Prostate gland (tissue), 2 donors: ENCODE data around the gene GRAMD1C. TPM values are rescaled to one million over a fixed set of nuclear protein-coding genes. Genes with fewer than 3 reads are reported as not detected.
A peak's percentile ranks its signal among the peaks of the same experiment; 100 is the strongest.

Source experiments
- DNase-seq: peaks from one replicate; pipeline ENCODE4 v3.0.0-alpha.2; 2019; ENCODE audit warnings: low spot score
- H3K27ac ChIP-seq, 2 donors: fragments of 200-600 bp; sonication (generic); 2 replicates each; pipeline ENCODE4 v1.5.1; 2017 to 2019
- H3K27me3 ChIP-seq: fragments of 200-600 bp; sonication (generic); replicated peaks from 2 replicates; pipeline ENCODE4 v1.5.1; 2019; ENCODE audit not compliant: insufficient read depth
- H3K36me3 ChIP-seq, 2 donors: fragments of 200-600 bp; sonication (generic); 1 replicate in 1 of 2; 2 replicates in 1 of 2; pipeline versions ENCODE4 v1.5.1 to v1.8.1; 2017 to 2019
- H3K4me1 ChIP-seq: fragments of 200-600 bp; sonication (generic); replicated peaks from 2 replicates; pipeline ENCODE4 v1.5.1; 2019
- H3K4me3 ChIP-seq, 2 donors: fragments of 200-600 bp; sonication (generic); 2 replicates each; pipeline ENCODE4 v1.5.1; 2017 to 2019
- H3K9me3 ChIP-seq: fragments of 200-600 bp; sonication (generic); 2 replicates; pipeline ENCODE4 v1.5.1; 2017
- CTCF ChIP-seq, 4 experiments: fragments of 200-600 bp in 2 of 4; fragments of 450-650 bp in 2 of 4; sonication (generic) in 2 of 4; IDR thresholded peaks; 1 replicate in 3 of 4; 2 replicates in 1 of 4; pipeline ENCODE4 v1.5.1; 2016 to 2019; ENCODE audit warnings: antibody characterized with exemption in 4 of 4, mild to moderate bottlenecking in 2 of 4, moderate library complexity in 2 of 4
- POLR2A ChIP-seq: fragments of 450-650 bp; IDR thresholded peaks from one replicate; pipeline ENCODE4 v1.6.1; 2016; ENCODE audit warnings: antibody characterized with exemption, mild to moderate bottlenecking
- POLR2AphosphoS5 ChIP-seq: sonication (generic); formaldehyde crosslinking; IDR thresholded peaks from one replicate; pipeline ENCODE4 v1.6.1; 2017; ENCODE audit warnings: antibody characterized with exemption
- WGBS: methylation state at CpG from one replicate; pipeline ENCODE4 v1.1.5; 2018; 5-methylcytosine and 5-hydroxymethylcytosine counted together
- intact Hi-C: fragments of 100-400 bp; cut with DNase I; formaldehyde crosslinking; loops from one replicate; pipeline ENCODE4 v1.14.2; 2022
- total RNA-seq, 2 donors: library from RNA; depleted of rRNA; stranded (reverse); fragments of >200 nt; gene quantifications; one replicate each; pipeline ENCODE4 v1.1.0, GENCODE V29; 2016

The GRAMD1C gene
- total RNA-seq, 2 donors from 2014 or later = 7.4 to 21.4 TPM

- Histone ChIP-seq H3K9me3 (no peaks in the 10 kb centered on the region), H3K4me3 (peak overlapping the region; percentile 8 to 20), H3K27me3 (no peaks in the 10 kb centered on the region), H3K27ac (peak overlapping the region in 1 of 2 donors; percentile 9), H3K36me3 (no peaks in the 10 kb centered on the region), H3K4me1 (no peaks in the 10 kb centered on the region)
- TF ChIP-seq CTCF (IDR thresholded peaks at IDR 0.05) = peak in 1 of 4 experiments; percentile 1
- TF ChIP-seq POLR2AphosphoS5 = peak; percentile 79
- TF ChIP-seq POLR2A = no peak
- 23% methylated on average over 1 of the region's 1 CpG for WGBS
- DNase-seq = peak; percentile 50
- intact Hi-C loops = no loop called here
Measured at GRCh38 chr3:113897373-113897777, 58.8 kb downstream of the GRAMD1C start.

- 85% methylated on average over 2 of the region's 2 CpGs for WGBS
- no peak overlapping the region for H3K4me3 ChIP-seq
- H3K27ac ChIP-seq = no peak overlapping the region
- H3K36me3 ChIP-seq = no peaks in the 10 kb centered on the region
- DNase-seq = no peak
- TF ChIP-seq CTCF (IDR thresholded peaks at IDR 0.05) (no peak), POLR2A (no peak), POLR2AphosphoS5 (no peak)
- H3K27me3 ChIP-seq = no peaks in the 10 kb centered on the region
- no peaks in the 10 kb centered on the region for H3K4me1 ChIP-seq
- H3K9me3 ChIP-seq = no peaks in the 10 kb centered on the region
- intact Hi-C loops = no loop called here
Measured at GRCh38 chr3:113898892-113899291, 60.3 kb downstream of the GRAMD1C start.

- Histone ChIP-seq H3K4me1 (no peaks in the 10 kb centered on the region), H3K27ac (no peak overlapping the region), H3K9me3 (no peaks in the 10 kb centered on the region), H3K36me3 (no peaks in the 10 kb centered on the region), H3K4me3 (no peak overlapping the region), H3K27me3 (no peaks in the 10 kb centered on the region)
- 70% methylated on average over 4 of the region's 4 CpGs for WGBS
- intact Hi-C loops = no loop called here
- DNase-seq = no peak
- TF ChIP-seq POLR2AphosphoS5 = no peak
- no peak for TF ChIP-seq POLR2A
- no peak for TF ChIP-seq CTCF (IDR thresholded peaks at IDR 0.05)
Measured at GRCh38 chr3:113906568-113907140, 68.1 kb downstream of the GRAMD1C start.

- no peaks in the 10 kb centered on the region for H3K9me3 ChIP-seq
- H3K4me1 ChIP-seq = no peaks in the 10 kb centered on the region
- no peak for TF ChIP-seq POLR2A
- no peak for TF ChIP-seq POLR2AphosphoS5
- TF ChIP-seq CTCF (IDR thresholded peaks at IDR 0.05) = no peak
- H3K36me3 ChIP-seq = no peaks in the 10 kb centered on the region
- no peak overlapping the region for H3K4me3 ChIP-seq
- no peaks in the 10 kb centered on the region for H3K27me3 ChIP-seq
- intact Hi-C loops = no loop called here
- no peak overlapping the region for H3K27ac ChIP-seq
- DNase-seq = no peak
Measured at GRCh38 chr3:113908133-113908532, 69.5 kb downstream of the GRAMD1C start.

- Histone ChIP-seq H3K4me3 (no peak overlapping the region), H3K27me3 (no peaks in the 10 kb centered on the region), H3K36me3 (no peaks in the 10 kb centered on the region), H3K4me1 (no peaks in the 10 kb centered on the region), H3K9me3 (no peaks in the 10 kb centered on the region), H3K27ac (no peak overlapping the region)
- TF ChIP-seq CTCF (IDR thresholded peaks at IDR 0.05) (no peak), POLR2AphosphoS5 (no peak), POLR2A (no peak)
- 70% methylated on average over 5 of the region's 5 CpGs for WGBS
- intact Hi-C loops = loop anchor here (5.0 kb wide), 1 partner anchor 74 kb away; the partner anchor contains the start of gene GRAMD1C
- DNase-seq = no peak
Measured at GRCh38 chr3:113910966-113911365, 72.4 kb downstream of the GRAMD1C start.
